AG09319 (cell line): ENCODE measurements around the gene SELPLG.

Source experiments
- DNase-seq: peaks from one replicate; pipeline ENCODE4 v3.0.0-alpha.2; 2010; ENCODE audit warnings: low read depth; ENCODE audit errors: extremely low read depth
- TF ChIP-seq, protein P1 (sequence below): IDR thresholded peaks from 2 replicates; pipeline ENCODE4 v1.5.1; 2011; ENCODE audit warnings: low read depth, mild to moderate bottlenecking, inconsistent platforms, low read length, moderate library complexity

The SELPLG gene

DNA sequence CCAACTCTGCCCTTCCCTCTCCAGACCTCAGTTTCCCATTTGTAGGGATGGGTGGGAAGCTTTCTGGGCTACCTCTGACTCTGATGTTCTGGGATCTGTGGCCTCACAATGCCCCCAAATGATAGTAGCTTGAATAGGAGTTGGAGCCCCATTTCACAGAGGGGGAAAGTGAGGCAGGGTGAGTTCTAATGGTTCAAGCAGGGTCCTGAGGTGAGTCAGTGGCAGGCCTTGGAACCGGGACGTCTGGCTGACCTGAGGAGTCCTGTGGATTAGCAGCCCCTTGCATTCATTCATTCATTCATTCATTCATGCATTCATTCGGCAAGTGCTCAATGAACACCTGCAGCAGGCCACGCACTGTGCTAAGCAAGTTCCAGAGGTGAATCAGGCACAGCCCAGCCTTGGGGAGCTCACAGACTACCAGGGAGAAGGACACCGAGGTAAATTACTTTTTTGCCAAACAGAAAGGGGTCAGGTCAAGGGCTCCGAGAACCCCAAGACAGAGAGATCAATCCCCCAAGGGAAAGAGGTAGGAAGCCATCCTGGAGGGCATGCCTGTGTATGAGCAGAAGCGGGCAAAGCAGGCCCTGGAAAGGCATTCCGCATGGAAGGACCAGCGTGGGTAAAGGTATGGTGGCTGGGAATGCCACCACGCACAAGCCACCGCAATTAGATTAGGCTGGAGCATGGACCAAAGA, 35.0 kb downstream of the SELPLG start:
- TF ChIP-seq, protein P1, sequence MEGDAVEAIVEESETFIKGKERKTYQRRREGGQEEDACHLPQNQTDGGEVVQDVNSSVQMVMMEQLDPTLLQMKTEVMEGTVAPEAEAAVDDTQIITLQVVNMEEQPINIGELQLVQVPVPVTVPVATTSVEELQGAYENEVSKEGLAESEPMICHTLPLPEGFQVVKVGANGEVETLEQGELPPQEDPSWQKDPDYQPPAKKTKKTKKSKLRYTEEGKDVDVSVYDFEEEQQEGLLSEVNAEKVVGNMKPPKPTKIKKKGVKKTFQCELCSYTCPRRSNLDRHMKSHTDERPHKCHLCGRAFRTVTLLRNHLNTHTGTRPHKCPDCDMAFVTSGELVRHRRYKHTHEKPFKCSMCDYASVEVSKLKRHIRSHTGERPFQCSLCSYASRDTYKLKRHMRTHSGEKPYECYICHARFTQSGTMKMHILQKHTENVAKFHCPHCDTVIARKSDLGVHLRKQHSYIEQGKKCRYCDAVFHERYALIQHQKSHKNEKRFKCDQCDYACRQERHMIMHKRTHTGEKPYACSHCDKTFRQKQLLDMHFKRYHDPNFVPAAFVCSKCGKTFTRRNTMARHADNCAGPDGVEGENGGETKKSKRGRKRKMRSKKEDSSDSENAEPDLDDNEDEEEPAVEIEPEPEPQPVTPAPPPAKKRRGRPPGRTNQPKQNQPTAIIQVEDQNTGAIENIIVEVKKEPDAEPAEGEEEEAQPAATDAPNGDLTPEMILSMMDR: no peak
- no peak for DNase-seq

DNA sequence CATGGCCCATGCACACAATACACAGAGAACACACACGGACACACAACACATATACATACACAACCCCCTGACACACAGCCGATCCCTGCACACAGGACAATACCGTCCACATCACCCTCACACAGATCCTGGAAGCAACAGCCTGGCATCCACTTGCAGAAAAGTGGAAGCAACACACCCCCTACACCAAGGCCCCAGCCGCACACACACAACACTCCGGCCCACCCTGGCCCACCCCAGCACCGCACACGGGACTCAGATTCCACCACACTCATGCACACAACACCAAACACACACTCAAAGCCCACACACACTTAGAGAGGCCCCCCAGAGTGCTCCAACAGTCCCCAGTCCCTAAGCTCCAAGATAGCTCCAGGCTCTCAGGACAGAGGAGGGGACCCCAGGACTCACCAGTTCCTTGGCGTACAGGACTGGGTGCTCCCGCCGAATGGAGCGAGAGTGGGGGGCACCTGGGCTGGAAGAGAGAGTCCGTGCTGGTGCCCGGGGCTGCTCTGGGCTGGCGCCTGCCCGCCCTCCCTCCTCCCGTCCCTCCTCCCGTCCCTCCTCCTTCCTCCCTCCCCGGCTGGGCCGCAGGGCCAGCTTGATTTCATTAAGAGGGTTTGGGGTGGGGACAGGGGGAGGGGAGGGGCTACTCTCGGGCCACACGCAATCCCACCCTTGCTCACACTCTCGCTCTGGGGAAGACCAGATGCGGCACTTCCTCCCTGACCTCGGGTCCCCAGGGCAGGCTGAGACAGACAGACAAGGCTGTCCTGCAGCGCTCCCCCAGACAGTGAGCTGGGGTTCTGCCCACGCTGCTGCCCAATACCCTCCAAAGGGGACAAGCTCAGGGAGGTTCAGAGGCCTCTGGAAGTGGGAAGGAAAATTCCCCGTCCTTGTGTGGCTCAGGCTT, 35.9 kb downstream of the SELPLG start, which contains the start of gene TMEM119:
Gene TMEM119 (minus strand): TSS at position 526 of the 913 bp plus-strand sequence. CDS start 5,701 bp downstream, outside the sequence.
- DNase-seq: peak; percentile 74
- TF ChIP-seq, protein P1: no peak

DNA sequence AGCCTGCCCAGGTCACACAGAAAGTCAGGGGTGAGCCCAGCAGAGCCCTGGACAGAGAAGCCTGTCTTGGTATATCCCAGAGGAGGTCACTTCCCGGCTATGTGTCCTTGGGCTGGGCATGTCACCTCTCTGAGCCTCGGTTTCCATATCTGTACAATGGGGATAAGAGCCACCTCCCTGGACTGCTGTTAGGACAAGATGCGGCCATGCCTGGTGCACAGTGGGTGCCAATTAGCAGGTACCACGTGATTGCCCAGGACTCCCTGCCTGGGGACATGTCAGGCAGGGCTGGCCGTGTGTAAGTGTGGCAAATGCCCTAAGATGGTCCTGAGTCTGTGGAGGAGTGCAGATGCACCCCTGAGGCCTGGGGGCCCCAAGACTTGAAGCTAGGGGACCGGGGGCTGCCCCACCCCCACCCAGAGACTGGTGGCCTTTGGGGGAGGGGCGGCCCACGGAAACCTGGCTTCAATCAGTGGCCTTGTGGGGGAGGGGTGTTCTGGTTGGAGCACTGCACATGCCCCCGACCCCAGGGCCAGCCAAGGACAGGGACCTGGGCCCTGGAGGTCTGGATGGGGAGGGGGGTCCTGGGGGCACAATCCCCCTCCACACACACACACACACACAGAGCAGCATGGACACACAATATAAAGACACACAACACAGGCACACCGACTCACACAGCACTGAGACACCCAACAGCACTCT, 36.7 kb downstream of the SELPLG start:
- TF ChIP-seq, protein P1: no peak
- DNase-seq: no peak

DNA sequence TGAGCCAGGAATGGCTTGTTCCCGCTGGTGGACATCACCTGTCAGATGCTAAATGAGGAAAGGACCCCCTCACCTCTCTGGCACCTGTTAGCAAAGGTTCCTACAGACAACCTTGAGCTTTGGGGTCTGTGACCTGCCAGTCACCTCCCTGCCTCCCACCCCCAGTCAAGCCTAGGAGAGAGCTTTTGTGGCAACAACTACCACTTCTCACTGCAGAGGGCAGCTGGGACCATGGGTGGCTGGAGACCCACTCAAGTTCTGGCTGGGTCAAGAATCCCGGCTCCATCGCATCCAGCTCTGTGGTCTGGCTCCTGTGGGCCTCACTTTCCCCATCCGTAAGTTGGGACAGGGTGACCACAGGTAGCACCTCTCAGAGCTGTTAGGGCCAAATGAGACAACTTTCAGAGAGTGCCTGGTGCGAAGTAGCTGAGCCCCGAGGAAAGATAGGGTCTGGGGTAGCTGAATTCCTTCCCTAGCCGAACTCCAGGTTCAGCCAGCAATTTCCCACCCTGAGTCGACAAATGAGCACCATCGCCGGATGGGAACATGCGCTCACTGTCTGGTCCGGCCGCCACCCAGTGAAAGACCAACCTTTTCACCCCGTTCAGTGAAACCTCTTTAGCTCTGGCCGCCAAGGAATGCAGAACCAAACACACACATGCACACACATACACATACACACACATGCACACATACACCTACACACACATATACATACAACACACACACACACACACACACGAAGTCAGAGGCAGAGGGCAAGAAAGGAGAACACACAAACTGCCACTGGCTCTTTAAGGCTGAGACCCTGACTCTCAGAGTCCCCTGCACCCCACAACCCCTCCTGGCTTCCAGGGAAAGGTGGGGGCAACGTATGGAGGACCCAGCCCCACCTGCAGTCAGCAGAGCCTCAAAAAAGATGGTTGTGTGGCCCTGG, 37.7 kb downstream of the SELPLG start:
- no peak for DNase-seq
- TF ChIP-seq, protein P1: no peak

DNA sequence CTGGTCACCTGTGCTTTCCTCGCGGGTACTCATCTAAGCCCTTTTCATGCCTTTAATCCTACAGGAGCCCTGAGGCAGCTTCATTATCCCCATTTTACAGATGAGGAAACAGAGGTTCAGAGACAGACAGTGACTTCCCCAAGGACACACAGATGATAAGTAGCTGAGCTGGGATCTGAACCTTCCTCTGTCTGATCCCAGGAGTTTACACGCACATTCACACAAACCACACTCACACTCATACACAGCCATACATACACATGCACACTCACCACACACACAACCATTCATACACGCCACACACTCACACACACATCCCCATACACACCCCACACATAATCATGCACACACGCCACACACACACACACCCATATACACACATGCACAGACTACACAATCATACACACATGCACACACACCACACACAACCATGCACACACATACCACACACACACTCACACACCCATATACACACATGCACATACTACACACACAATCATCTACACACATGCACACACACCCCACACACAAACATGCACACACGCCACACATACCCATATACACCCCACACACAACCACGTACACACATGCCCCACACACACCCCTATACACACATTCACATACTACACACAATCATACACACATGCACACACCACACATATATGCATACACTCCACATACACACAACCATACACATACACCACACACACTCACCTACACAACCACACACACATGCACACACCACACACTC, 38.6 kb downstream of the SELPLG start:
- TF ChIP-seq, protein P1: no peak
- DNase-seq: no peak

DNA sequence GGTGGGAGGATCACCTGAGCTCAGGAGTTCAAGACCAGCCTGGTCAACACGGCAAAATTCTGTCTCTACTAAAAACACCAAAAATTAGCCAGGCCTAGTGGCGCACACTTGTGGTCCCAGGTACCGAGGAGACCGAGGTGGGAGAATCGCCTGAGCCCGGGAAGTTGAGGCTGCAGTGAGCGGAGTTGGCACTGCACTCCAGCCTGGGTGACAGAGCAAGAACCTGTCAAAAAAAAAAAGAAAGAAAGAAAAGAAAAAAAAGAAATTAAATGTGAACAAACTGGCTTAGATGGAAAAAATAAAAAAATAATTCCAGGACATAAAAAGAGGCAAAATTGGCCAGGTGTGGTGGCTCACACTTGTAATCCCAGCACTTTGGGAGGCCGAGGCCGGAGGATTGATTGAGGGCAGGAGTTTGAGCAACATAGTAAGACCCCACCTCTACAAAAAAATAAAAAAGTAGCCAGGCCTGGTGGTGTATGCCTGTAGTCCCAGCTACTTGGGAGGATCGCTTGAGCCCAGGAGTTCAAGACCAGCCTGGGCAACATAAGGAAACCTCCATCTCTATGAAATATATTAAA, 39.3 kb downstream of the SELPLG start:
- no peak for DNase-seq
- TF ChIP-seq, protein P1: no peak
